ENCODE data around the gene MYO6.

The MYO6 gene

DNA sequence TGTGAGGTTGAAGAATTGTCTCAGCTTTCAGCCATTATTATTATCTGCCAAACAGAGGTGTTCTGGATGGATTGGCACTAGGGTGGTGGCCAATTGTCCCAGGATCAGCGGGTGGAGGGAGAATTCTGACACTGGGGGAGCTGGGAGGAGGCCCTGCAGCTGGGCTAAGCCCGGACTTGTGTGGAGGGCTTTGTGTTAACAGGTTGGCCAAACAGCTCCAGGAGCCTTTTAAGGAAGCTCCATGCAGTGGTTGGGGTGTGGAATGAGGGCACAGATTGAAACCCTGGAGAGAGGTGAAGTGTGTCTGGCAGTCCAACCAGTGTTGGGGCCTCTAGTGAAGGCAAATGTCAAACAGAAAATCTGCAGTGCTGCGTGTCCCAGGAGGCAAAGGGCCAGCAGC is 187.6 kb downstream of the MYO6 start:
- H3K4me3 ChIP-seq (ENCODE audit: low read length) = no peak overlapping the region
- TF ChIP-seq, protein P1, sequence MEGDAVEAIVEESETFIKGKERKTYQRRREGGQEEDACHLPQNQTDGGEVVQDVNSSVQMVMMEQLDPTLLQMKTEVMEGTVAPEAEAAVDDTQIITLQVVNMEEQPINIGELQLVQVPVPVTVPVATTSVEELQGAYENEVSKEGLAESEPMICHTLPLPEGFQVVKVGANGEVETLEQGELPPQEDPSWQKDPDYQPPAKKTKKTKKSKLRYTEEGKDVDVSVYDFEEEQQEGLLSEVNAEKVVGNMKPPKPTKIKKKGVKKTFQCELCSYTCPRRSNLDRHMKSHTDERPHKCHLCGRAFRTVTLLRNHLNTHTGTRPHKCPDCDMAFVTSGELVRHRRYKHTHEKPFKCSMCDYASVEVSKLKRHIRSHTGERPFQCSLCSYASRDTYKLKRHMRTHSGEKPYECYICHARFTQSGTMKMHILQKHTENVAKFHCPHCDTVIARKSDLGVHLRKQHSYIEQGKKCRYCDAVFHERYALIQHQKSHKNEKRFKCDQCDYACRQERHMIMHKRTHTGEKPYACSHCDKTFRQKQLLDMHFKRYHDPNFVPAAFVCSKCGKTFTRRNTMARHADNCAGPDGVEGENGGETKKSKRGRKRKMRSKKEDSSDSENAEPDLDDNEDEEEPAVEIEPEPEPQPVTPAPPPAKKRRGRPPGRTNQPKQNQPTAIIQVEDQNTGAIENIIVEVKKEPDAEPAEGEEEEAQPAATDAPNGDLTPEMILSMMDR (conservative IDR thresholded peaks at IDR 0.05; ENCODE audit: low read depth, low read length) = no peak

DNA sequence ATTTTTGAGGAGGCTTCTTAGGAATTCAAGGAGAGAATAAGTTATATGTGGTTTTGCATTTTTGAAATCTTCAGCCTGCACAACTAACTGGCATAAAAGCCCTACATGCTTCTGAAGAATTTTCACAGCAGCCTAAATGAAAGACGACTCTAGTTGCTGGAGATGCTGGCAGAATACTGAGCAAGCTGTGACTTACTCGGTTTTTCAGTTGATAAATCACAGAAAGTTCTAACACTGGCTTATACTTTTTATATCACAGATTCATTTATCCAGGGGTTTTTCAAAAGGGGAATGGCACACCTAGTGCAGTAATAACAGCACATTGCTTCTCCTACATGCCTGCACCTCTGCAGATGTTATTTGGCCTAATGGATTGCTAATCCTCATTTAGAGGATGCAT is 188.8 kb downstream of the MYO6 start:
- H3K4me3 ChIP-seq (ENCODE audit: low read length) = no peak overlapping the region
- DNase-seq (ENCODE audit: low read depth) = no peak
- TF ChIP-seq, protein P1 (conservative IDR thresholded peaks at IDR 0.05; ENCODE audit: low read depth, low read length) = no peak

More for the DNA sequence above, 187.6 kb downstream of the MYO6 start:
- no peak for DNase-seq (ENCODE audit: low read depth)

DNA sequence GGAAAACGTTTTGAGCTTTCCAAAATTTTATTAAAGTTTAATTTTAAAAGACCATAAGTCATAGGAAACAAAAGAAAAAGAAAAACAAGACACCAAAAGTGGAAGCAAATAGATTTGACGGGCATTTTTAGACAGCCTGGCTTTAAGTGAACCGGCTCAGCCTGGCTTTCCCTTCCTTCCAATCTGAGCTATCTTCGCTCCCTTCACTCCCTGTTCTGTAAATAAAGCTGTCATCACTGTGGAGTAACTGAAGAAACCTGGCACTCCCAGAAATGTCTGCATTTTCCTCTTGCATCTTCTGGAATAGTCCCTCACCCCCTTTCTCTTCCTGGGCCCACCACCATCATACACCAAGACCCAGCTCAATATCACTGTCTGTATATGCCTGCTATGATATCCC is 191.5 kb downstream of the MYO6 start:
- no peak for DNase-seq (ENCODE audit: low read depth)
- H3K4me3 ChIP-seq (ENCODE audit: low read length) = no peak overlapping the region
- TF ChIP-seq, protein P1 (conservative IDR thresholded peaks at IDR 0.05; ENCODE audit: low read depth, low read length) = no peak

DNA sequence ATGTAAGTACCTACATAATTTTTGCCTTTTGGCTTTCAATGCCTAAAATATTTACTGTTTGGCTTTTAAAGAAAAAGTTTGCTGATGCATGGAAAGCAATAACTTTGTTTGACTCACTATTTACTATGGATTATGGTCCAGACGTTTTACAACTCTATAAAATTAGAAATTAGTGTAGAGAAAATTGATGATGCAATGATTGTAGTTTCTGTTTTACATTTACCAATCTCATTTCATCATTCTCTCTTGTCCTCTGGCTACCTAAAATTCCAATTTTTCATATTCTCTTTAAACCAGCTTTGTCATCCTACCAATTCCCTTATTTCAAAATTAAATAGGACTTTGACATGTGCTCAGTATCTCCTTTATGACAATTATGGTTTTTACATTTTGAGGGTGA is 192.5 kb downstream of the MYO6 start:
- DNase-seq (ENCODE audit: low read depth) = no peak
- TF ChIP-seq, protein P1 (conservative IDR thresholded peaks at IDR 0.05; ENCODE audit: low read depth, low read length) = no peak
- no peak overlapping the region for H3K4me3 ChIP-seq (ENCODE audit: low read length)

DNA sequence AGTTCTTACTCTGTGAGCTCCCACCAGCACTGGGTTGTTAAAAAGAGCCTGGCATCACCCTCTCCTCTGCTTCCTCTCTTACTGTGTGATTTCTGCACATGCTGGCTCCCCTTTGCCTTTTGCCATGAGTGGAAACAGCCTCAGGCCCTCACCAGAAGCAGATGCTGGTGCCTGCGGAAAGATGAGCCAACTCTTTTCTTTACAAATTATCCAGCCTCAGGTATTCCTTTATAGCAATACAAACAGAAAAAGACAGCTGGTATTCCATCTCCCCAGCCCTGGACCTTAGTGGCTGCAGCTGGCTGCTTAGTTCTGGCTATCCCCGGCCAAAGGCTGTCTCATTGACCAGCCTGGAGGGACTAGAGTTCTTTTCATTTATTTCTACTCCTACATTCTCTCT is 194.3 kb downstream of the MYO6 start:
- no peak for DNase-seq (ENCODE audit: low read depth)
- TF ChIP-seq, protein P1 (conservative IDR thresholded peaks at IDR 0.05; ENCODE audit: low read depth, low read length) = no peak
- no peak overlapping the region for H3K4me3 ChIP-seq (ENCODE audit: low read length)

DNA sequence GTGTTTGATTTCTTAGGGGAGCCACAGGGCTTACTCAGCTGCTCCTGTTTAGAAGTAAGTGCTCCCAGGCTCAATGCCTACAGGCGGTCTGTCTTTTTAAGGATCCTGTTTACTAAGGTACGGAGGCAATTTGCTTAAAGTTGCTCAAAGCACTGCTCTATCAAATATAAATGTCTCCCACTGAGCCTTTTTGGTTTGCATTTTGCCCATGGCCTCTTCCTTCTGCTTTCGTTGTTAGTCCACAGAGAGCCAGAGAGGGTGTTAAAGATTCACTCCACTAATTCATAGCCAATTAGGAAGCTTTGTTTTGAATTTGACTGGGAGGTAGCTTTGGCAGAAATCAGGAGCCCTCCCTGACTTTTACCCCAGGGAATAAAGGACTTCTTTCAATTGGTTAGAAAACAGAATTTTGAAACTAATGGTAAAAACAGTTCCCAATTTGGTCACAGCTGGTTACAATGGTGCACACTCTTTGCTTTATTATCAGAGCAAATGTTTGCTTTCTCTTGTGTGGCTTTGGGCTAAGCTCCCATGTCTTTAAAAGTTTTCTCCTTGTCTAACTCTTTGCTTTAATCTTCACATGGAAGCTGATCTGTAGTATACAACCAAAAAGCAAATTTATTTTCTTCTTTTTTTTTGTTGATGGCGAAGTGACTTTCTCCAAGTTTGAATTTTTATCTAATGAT is 197.2 kb downstream of the MYO6 start:
- TF ChIP-seq, protein P1 (conservative IDR thresholded peaks at IDR 0.05; ENCODE audit: low read depth, low read length) = no peak
- DNase-seq (ENCODE audit: low read depth) = no peak
- no peak overlapping the region for H3K4me3 ChIP-seq (ENCODE audit: low read length)

DNA sequence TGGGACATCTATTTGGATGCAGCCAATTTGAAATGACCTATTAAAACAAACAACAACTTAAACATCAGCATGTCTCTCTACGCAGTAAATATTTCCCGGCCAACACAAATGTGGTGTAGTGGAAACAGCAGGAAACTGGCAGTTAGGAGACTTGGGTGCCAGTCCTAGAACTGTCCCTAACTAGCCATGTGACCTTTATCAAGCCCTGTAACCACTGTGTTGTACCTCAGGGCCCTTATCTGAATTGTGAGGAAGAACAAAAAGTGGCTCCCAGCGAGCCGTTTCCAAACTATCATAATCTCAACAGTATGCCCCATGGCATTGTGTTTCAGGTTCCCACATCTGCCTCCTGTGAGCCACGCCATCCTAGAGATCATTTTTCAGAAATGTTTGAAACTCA is 198.9 kb downstream of the MYO6 start:
- no peak for DNase-seq (ENCODE audit: low read depth)
- H3K4me3 ChIP-seq (ENCODE audit: low read length) = no peak overlapping the region
- TF ChIP-seq, protein P1 (conservative IDR thresholded peaks at IDR 0.05; ENCODE audit: low read depth, low read length) = no peak
